NCI-H2196 (cell line): ENCODE results near the gene TCL1A.
"Not testable (repeated sequence)": the region's sequence is repeated elsewhere in the genome, so short reads cannot be mapped to it uniquely, and the experiment has no call there.

Experiments used
- DNase-seq: peaks from one replicate; lab custom pipeline; 2025; ENCODE audit not compliant: unreplicated experiment; lab: John Stamatoyannopoulos, UW

The TCL1A gene, protein sequence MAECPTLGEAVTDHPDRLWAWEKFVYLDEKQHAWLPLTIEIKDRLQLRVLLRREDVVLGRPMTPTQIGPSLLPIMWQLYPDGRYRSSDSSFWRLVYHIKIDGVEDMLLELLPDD

DNA sequence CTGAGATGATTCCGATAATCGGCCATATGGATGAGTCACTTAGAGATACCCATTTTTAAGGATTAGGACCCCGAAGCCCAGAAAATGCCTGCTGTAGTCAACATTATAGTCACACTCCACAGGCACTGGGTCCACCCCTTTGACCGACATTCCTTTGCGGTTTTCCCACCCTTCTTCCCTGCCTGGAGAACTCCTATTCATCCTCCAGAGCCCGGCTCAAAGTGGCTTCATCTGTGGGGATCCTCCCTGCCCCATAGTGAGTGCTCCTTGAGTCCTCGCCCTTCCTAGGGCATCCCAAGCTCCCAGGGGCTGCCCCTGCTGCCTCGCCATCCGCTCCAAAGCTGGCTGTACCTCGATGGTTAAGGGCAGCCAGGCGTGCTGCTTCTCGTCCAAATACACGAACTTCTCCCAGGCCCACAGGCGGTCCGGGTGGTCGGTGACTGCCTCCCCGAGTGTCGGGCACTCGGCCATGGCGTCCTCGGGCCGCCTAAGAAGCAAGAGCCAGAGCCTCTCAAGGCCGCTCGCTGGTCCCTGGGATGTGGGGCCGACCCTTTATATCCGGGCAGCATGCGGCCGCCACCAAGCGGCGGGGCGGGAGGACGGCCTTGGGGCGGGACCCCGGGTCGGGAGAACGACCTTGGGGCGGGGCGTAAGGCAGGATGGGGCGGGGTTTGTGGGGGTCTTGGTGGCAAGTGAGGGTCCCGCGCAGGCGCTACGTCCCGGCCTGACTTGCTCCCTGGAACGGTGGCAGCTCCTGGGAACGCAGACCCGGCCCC, at the start of gene TCL1A:
Gene TCL1A, minus strand, starts transcription at position 530 of the 776 bp plus-strand sequence. Its CDS starts 59 bp downstream, at position 471.
- no peak for DNase-seq

DNA sequence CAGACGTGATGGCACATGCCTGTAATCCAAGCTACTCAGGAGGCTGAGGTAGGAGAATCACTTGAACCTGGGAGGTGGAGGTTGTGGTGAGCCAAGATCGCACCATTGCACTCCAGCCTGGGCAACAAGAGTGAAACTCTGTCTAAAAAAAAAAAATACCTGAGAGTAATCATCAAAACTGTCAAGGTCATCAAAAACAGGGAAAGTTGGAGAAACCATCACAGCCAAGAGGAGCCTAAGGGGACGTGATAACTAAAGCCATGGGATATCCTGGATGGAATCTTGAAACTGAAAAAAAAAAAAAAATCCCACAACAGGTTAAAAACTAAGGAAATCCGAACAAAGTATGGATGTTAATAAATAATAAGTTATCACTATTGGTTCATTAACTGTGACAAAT, 49.1 kb upstream of the TCL1A start:
- DNase-seq: not testable (repeated sequence)

DNA sequence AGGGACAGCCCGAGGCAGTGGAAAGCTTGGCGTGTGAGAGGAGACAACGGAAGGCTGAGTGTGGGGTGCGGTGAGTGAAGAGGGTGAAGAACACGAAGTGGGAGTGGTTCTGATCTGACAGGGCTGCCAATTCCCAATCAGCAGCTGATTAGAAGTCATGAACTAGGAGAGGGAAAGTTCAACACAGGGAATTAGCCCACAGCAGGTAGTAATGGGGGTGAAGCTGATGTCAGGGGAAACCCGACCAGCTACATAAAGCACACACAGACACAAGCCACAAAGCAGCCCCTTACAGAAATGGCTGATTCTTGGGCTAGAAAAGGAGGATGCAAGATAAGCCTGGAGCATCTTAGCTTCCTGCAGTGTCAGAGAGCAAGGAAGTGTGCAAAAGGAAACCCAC, 47.5 kb upstream of the TCL1A start:
- DNase-seq: no peak

DNA sequence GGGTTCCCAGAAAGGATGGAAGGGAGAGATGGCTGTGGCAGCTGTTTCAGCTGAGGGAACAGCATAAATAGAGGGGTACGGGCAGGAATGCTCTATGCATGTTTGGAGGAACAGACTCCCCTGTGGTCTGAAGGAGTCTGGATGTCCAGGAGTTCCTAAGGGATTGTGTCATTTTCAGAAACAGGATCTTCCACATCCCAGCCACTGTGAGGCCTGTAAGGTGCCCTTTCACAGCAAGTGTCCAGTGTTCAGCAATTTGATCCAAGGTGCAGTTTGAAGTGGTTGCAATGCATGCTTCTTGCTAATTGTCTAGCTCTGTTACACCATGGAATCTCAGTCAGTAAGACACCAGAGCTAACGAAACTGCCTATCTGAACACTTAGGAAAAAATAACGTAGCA, 46.7 kb upstream of the TCL1A start:
- no peak for DNase-seq

DNA sequence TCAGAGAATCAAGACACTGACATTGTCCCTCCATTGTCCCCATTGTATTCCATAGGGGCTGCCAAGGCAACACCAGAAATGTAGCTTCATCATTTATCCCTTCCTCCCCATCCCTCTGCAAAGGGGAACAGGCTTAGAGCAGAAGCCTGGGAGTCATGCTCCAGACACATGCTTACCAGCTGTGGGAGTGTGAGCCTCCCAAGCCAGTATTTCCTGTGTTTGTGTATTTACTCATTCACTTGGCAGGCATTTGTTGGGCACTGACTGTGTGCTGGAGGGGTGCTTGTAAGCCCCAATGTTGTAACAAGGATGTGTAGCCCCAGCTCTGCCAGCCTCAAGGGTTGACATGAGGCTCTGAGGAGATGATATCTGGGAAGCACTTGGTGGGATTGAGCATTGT, 46.0 kb upstream of the TCL1A start:
- DNase-seq: no peak

DNA sequence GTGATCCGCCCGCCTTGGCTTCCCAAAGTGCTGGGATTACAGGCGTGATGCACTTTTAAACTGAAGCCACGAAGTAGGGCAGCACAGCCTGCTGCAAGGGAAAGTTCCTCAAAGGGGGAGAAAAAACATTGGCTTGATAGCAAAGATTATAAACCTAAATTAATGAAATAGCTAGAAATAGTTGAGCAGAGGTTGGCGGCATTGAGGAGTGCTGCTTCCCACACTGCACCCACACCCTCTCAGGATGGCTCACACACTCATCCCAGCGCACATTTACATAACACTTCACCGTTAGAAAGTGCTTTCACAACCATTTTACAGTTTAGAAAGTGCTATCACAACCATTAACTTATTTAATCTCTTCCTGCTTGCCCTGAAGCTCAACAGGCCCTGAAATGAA, 44.4 kb upstream of the TCL1A start:
- DNase-seq: no peak

DNA sequence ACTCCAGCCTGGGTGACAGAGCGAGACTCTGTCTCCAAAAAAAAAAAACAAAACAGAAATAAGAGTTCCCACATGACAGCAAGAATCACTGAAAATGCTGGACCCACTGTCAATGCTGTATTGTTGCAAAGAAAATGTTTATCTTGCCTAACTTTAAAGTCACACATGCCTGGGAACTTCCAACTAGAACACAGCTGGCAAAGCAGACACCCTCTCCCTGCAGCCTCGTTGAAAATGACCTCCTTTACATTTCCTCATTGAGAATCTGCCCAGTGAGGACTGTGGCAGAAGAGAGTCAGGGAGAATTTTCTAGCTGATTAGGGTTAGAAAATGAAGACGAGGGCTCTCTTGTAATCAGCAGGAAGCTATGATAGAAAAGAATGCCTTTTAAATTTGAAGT, 42.8 kb upstream of the TCL1A start:
- DNase-seq: no peak

DNA sequence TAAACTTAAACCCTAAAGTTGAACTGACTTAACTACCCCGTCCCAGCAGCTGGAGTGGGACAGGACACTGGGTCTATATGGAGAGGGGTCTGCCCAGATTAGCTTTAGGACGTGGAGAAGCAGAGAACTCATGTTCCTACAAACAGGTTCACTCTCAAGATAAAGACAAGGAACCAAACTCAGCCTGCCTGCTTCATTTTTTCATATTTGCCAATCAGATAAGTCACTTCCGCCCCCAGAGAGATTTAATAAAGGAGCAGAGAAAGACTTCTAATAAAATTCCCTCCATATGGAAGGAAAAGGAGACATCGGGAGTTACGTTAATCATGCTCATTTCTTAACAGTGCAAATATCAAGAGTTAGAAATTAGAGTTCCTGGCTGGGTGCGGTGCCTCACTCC, 42.2 kb upstream of the TCL1A start:
- DNase-seq: no peak

DNA sequence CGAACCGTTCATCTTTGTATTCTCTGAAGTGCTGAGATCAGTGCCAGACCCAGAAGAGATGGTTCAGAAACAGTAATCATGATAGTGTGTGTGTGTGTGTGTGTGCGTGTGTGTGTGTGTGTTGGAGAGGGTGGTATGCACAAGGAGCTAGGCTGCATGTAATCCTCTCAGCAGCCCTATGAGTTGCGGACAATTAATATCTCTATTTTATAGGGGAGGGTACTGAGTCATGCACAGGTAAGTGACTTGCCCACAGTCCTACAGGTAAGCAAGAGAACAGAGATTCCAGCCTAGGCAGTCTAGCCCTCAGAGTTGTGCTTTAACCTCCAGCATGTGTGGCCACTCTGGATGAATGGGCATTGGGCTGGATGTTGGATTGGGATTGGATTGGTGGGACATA, 27.9 kb upstream of the TCL1A start:
- no peak for DNase-seq

DNA sequence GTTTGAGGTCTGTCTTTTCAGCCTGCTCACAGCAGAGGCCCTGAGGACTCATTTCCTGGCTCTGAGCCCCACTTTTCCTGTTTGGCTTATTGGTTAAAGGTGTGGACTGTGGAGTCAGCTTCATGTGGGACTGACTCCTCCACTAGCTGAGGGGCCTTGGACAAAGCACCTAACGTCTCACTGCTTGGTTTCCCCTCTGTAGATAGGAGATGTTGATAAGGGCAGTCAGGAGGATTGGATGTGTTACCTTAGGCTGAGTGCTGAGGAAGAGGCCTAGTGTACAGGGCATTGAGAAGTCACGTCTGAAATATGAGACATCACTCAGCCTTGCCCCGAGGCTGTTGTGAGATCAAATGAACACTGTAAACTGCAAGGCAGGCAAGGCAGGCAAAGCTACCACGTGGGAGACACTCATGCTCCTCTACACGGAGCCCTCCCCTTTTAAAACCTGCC, 27.1 kb upstream of the TCL1A start:
- DNase-seq: peak; percentile 58

DNA sequence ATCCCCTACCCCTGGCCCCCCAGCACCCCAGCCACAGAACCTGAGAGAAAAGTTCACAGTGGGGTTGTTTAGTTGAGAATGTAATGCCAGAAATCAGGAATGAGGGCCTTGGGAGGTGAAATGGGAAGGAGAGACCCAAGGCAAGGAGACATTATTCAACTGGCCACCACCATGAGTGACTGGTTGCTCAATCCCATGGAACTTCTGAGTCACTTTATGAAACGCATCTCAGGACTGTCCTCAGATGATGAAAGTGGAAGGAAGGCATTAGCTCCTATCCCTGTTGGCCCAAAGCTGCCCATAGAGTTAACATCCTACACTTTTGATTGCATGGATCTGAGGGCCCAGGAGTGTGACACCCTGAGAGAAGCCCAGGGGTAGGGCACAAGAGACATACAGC, 25.4 kb upstream of the TCL1A start:
- no peak for DNase-seq

DNA sequence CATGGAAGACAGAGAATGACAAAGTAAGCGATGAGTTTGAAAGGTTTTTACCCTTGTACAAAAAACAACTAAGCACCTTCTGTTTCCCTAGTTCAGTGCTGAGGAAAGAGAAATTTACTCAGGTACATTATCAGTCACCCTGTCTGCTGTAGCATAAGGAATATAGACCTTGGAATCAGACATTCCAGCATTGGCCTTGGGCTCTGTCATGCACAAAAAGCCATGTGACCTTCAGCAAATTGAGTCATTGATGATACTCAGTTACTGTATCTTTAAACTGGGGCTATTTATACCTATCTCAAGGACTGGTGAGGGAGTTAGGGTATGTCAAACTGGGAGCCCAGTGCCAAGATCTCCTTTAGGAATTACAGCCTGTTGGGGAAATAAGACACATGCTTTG, 19.3 kb upstream of the TCL1A start:
- DNase-seq: no peak

DNA sequence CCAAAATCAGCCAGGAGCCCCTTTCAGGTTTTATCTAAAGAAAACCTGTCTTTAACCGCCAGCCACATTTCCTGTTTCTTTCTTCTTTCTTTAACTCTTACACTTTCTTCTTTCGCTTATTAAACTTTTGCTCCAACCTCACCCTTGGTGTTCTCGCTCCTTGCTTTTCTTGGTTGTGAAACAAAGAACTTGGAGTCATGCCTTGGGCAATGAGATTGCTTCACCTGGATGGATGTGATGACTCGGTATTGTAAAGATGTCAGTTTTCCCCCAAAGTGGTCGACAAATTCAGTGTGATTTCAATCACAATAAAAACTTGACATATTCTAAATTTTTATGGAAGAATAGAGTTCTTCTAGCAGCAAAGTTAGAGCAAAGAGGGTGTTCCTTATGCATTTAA, 16.2 kb upstream of the TCL1A start:
- DNase-seq: no peak

DNA sequence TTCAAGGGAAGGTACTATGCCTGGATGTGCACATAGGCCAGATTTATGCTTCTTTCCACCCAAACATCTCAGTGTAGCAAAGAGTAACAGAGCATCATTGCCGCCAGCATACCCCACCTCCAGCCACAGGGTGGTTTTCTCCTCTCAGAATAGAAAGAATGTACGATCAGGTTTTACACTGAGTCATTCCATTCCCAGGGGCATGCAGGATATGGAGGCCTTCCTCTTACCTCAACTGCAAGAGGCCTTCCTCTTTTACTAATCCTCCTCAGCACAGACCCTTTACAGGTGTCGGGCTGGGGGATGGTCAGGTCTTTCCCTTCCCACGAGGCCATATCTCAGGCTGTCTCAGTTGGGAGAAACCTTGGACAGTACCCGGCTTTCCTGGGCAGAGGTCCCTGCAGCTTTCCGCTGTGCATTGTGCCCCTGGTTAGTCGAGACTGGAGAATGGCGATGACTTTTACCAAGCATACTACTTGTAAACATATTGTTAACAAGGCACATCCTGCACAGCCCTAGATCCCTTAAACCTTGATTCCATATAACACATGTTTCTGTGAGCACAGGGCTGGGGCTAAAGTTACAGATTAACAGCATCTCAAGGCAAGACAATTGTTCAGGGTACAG, 15.6 kb upstream of the TCL1A start:
- not testable (repeated sequence) for DNase-seq

DNA sequence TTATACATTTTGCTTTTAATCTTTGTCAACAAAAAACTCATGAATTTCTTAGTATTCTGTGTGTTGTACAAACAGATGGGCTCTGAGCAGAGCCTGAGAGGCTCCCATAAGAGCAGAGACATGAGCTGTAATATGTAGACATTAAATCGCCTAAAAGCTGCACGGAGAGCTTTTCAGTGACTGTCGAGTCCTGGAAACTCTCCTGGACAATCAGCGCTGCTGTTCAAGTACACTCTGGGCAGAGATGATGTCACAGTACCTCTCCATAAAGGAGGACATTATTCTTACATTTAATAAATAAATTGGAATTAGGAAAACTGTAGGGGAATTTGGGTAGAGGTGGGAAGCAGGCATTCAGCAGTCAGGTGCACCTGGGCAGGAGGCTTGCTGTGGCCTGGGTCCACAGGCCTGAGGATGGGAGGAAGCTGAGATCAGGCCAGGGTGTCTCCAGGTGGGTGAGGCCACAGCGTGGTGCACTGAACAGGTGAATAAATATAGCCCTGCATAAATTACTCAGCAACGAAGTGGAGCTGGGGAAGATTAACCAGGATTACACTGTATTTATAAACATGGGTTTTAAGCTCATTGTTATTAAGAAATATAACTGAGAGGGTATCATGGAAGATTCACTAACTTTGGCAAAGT, 13.3 kb upstream of the TCL1A start:
- DNase-seq: no peak

DNA sequence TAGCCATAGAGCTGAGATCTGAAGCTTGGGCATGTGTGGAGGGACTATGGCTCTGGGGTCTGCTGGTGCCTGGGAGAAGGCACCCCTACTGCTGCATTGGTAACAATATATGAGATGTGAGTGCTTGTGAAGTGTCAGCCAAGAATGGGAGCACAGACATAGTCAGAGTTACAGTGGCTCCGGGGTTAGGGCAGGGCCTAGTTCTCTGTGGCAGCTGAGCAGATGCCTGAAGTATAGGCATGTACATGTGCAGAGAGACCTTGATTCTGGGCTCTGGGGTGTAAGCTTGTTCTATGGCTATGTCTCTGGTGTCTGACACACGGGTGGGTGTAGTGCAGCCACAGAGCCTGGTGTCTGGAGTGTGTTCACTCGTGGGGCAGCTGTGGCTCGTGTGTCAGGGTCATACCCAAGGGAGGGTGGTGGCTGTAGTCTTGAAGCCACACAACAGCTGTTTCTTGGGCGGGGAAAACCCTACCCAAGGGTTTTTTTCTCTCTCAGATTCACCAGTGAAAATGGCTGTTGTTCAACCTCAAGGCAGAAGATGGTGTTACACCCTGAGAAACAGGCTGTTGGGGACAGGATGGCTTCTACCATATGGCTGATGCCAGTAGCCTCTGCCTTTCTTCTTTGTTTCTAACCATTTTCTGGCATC, 11.9 kb upstream of the TCL1A start:
- DNase-seq: no peak

DNA sequence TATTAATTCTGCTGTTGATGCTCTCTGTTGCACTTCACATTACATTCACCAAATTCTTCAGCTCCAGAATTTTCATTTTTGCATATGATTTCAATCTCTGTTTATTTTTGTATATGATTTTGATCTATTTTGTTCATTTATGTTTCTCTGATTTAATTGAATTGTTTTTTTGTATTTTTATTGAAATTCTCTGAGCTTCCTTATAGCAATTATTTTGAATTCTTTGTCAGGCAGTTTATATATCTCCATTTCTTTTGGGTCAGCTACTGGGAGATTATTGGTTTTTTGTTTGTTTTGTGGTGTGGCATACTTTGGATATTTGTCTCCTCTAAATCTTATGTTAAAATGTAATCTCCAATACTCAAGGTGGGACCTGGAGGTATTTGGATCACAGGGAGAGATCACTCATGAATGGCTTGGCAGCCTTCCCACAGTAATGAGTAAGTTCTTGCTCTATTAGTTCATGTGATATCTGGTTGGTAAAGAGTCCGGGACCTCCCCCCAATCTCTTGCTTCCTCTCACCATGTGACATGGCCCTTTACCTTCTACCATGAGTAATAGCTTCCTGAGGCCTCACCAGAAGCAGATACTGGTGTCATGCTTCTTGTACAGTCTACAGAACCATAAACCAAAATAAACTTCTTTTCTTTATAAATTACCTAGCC, 8.7 kb upstream of the TCL1A start:
- DNase-seq: no peak

DNA sequence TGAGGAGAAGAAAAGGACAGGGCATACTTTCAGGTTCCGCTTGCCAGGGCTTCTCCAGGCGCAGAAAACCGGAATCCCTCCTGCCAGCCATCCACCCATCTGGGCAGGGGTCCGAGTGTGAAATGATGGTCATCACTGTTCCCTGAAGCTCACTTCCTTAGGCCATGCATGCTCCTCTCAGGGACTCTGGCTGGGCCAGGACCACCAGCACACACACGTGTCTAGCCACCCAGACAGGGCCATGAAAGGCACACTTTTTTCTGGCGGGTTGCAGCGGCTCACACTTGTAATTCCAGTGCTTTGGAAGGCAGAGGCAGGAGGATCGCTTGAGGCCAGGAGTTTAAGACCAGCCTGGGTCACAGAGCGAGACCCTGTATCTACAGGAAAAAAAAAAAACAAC, 1.5 kb downstream of the TCL1A start:
- DNase-seq: no peak

DNA sequence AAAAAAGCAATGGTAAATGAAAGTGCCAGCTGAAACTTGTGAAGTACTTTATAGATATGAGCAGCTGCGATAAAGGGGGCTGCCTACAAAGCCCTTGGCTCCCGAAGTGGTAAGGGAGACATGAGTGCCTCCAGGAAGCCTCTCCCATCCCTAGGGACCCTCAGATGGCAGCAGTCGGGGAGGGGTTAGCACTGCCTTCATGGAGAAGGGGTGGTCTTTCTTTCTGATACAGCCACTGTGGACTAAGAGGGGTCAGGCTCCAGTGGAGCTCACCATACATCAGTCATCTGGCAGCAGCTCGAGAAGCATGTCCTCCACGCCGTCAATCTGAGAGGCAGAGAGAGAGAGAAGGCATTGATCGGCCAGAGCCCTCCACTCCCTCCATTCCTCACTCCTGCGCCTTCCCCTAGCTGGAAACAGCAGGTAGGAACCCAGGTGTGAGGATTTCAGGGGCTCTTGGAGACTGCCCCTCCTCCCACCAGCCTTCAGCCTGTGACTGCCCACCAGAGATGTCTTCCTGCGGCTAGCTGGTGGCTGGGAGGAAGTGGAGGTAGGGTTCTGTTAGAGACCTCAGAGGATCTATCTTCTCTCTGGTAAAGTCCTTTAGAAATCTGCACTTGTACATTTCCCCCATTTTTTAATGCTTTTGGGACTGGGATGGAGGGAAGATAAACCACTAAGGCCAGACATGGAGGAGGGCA, 2.3 kb downstream of the TCL1A start:
- DNase-seq: no peak

DNA sequence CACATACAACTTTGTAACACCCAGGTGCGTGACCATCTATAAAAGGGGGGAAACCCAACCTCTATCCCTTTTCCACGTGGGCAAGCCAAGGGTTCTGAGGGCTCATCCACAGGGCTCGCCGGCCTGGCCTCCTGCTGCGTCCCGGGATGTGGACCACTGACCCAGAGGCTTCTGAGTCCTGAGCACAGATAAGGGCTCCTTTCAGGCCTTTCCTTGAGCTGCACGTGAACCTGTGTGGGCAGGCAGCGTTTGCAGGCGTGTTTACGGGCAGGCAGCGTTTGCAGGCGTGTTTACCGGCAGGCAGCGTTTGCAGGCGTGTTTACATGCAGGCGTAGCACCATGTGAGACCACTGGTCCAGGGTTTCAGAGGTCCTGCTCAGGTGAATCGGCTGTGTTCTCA, 3.8 kb downstream of the TCL1A start:
- no peak for DNase-seq
